Measurements from ENCODE around the gene MRRF. TPM values are rescaled to one million over a fixed set of nuclear protein-coding genes. Genes with fewer than 3 reads are reported as not detected.
A peak's percentile ranks its signal among the peaks of the same experiment; 100 is the strongest.

Gene MRRF
- total RNA-seq, 1 experiment from 2014 or later = 42.3 TPM

DNA sequence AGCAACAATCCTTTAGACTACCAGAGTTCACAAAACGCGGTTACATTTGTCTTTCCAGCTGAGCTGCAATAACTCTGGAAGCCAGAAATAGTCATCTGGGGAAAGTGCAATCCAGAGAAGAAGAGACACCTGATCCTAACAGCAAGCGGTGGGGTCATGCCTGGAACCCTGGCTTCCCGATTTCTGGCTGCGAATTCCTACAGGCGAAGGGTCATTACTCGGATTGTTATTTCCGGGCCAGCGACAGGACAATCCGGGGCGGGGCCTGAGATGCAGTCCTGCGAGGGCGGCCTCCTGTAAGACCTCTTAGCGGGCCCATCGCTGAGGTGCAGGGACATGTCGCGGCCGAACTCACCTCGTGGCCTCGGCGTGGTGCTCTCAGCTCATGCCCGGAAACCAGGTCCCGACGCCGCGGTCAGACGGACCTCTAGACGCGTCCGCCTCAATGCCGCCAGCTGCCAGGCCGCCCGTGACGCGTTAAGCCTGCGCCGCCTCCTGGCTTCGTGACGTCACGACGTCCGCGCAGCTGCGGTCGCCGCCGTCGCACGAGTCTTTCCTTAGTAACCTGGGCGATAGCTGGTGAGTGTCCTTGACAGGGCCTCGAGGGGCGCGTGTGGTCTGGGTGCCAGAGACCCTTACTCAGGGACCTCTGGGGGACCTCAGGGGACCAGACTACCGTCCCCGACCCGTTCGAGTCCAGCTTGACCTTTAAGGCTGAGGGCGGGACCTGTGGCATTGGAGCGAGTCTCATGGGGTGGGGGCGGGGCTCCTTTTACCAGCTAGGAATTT is at the start of gene MRRF, which contains the start of gene RBM18 (continued):
- TF ChIP-seq PRRX2 (CRISPR knock-in tag; IDR thresholded peaks at IDR 0.05) (no peak), MXD4 (CRISPR knock-in tag; IDR thresholded peaks at IDR 0.05; ENCODE audit: borderline replicate concordance) (no peak), RELA (CRISPR knock-in tag; IDR thresholded peaks at IDR 0.05; ENCODE audit: borderline replicate concordance) (peak; percentile 94; the same call in 1 of the 2 replicates), FOXJ3 (CRISPR knock-in tag; IDR thresholded peaks at IDR 0.05; ENCODE audit: borderline replicate concordance) (no peak), SOX15 (CRISPR knock-in tag; IDR thresholded peaks at IDR 0.05) (no peak), MYBL2 (CRISPR knock-in tag; IDR thresholded peaks at IDR 0.05) (peak; percentile 95), SP1 (CRISPR knock-in tag; conservative IDR thresholded peaks at IDR 0.05) (peak; percentile 97), GRHL2 (CRISPR knock-in tag; IDR thresholded peaks at IDR 0.05; ENCODE audit: insufficient replicate concordance, severe bottlenecking) (no peak), ZNF423 (CRISPR knock-in tag; IDR thresholded peaks at IDR 0.05) (no peak), ZNF396 (CRISPR knock-in tag; IDR thresholded peaks at IDR 0.05; ENCODE audit: borderline replicate concordance) (no peak), ELF4 (CRISPR knock-in tag; IDR thresholded peaks at IDR 0.05; ENCODE audit: low read depth) (0 out of 2 replicates have a peak, but pooled peaks have one; percentile 67), ZNF317 (CRISPR knock-in tag; IDR thresholded peaks at IDR 0.05; ENCODE audit: borderline replicate concordance, low read depth) (no peak), ZNF138 (CRISPR knock-in tag; conservative IDR thresholded peaks at IDR 0.05) (0 out of 2 replicates have a peak, but pooled peaks have one; percentile 23), OVOL2 (CRISPR knock-in tag; IDR thresholded peaks at IDR 0.05; ENCODE audit: borderline replicate concordance) (no peak), ETV6 (CRISPR knock-in tag; IDR thresholded peaks at IDR 0.05) (peak; percentile 99)
- TF ChIP-seq, protein P1, sequence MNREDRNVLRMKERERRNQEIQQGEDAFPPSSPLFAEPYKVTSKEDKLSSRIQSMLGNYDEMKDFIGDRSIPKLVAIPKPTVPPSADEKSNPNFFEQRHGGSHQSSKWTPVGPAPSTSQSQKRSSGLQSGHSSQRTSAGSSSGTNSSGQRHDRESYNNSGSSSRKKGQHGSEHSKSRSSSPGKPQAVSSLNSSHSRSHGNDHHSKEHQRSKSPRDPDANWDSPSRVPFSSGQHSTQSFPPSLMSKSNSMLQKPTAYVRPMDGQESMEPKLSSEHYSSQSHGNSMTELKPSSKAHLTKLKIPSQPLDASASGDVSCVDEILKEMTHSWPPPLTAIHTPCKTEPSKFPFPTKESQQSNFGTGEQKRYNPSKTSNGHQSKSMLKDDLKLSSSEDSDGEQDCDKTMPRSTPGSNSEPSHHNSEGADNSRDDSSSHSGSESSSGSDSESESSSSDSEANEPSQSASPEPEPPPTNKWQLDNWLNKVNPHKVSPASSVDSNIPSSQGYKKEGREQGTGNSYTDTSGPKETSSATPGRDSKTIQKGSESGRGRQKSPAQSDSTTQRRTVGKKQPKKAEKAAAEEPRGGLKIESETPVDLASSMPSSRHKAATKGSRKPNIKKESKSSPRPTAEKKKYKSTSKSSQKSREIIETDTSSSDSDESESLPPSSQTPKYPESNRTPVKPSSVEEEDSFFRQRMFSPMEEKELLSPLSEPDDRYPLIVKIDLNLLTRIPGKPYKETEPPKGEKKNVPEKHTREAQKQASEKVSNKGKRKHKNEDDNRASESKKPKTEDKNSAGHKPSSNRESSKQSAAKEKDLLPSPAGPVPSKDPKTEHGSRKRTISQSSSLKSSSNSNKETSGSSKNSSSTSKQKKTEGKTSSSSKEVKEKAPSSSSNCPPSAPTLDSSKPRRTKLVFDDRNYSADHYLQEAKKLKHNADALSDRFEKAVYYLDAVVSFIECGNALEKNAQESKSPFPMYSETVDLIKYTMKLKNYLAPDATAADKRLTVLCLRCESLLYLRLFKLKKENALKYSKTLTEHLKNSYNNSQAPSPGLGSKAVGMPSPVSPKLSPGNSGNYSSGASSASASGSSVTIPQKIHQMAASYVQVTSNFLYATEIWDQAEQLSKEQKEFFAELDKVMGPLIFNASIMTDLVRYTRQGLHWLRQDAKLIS (CRISPR knock-in tag; IDR thresholded peaks at IDR 0.05; ENCODE audit: borderline replicate concordance) = no peak
- TF ChIP-seq, protein P2, sequence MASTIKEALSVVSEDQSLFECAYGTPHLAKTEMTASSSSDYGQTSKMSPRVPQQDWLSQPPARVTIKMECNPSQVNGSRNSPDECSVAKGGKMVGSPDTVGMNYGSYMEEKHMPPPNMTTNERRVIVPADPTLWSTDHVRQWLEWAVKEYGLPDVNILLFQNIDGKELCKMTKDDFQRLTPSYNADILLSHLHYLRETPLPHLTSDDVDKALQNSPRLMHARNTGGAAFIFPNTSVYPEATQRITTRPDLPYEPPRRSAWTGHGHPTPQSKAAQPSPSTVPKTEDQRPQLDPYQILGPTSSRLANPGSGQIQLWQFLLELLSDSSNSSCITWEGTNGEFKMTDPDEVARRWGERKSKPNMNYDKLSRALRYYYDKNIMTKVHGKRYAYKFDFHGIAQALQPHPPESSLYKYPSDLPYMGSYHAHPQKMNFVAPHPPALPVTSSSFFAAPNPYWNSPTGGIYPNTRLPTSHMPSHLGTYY (CRISPR knock-in tag; IDR thresholded peaks at IDR 0.05) = no peak
- TF ChIP-seq, protein P3, sequence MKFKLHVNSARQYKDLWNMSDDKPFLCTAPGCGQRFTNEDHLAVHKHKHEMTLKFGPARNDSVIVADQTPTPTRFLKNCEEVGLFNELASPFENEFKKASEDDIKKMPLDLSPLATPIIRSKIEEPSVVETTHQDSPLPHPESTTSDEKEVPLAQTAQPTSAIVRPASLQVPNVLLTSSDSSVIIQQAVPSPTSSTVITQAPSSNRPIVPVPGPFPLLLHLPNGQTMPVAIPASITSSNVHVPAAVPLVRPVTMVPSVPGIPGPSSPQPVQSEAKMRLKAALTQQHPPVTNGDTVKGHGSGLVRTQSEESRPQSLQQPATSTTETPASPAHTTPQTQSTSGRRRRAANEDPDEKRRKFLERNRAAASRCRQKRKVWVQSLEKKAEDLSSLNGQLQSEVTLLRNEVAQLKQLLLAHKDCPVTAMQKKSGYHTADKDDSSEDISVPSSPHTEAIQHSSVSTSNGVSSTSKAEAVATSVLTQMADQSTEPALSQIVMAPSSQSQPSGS (CRISPR knock-in tag; IDR thresholded peaks at IDR 0.05; ENCODE audit: borderline replicate concordance, low read depth) = peak; percentile 92
- TF ChIP-seq, protein P4, sequence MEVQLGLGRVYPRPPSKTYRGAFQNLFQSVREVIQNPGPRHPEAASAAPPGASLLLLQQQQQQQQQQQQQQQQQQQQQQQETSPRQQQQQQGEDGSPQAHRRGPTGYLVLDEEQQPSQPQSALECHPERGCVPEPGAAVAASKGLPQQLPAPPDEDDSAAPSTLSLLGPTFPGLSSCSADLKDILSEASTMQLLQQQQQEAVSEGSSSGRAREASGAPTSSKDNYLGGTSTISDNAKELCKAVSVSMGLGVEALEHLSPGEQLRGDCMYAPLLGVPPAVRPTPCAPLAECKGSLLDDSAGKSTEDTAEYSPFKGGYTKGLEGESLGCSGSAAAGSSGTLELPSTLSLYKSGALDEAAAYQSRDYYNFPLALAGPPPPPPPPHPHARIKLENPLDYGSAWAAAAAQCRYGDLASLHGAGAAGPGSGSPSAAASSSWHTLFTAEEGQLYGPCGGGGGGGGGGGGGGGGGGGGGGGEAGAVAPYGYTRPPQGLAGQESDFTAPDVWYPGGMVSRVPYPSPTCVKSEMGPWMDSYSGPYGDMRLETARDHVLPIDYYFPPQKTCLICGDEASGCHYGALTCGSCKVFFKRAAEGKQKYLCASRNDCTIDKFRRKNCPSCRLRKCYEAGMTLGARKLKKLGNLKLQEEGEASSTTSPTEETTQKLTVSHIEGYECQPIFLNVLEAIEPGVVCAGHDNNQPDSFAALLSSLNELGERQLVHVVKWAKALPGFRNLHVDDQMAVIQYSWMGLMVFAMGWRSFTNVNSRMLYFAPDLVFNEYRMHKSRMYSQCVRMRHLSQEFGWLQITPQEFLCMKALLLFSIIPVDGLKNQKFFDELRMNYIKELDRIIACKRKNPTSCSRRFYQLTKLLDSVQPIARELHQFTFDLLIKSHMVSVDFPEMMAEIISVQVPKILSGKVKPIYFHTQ (CRISPR knock-in tag; IDR thresholded peaks at IDR 0.05) = no peak
- TF ChIP-seq, protein P5, sequence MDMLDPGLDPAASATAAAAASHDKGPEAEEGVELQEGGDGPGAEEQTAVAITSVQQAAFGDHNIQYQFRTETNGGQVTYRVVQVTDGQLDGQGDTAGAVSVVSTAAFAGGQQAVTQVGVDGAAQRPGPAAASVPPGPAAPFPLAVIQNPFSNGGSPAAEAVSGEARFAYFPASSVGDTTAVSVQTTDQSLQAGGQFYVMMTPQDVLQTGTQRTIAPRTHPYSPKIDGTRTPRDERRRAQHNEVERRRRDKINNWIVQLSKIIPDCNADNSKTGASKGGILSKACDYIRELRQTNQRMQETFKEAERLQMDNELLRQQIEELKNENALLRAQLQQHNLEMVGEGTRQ (CRISPR knock-in tag; IDR thresholded peaks at IDR 0.05) = peak; percentile 74
- TF ChIP-seq, protein P6, sequence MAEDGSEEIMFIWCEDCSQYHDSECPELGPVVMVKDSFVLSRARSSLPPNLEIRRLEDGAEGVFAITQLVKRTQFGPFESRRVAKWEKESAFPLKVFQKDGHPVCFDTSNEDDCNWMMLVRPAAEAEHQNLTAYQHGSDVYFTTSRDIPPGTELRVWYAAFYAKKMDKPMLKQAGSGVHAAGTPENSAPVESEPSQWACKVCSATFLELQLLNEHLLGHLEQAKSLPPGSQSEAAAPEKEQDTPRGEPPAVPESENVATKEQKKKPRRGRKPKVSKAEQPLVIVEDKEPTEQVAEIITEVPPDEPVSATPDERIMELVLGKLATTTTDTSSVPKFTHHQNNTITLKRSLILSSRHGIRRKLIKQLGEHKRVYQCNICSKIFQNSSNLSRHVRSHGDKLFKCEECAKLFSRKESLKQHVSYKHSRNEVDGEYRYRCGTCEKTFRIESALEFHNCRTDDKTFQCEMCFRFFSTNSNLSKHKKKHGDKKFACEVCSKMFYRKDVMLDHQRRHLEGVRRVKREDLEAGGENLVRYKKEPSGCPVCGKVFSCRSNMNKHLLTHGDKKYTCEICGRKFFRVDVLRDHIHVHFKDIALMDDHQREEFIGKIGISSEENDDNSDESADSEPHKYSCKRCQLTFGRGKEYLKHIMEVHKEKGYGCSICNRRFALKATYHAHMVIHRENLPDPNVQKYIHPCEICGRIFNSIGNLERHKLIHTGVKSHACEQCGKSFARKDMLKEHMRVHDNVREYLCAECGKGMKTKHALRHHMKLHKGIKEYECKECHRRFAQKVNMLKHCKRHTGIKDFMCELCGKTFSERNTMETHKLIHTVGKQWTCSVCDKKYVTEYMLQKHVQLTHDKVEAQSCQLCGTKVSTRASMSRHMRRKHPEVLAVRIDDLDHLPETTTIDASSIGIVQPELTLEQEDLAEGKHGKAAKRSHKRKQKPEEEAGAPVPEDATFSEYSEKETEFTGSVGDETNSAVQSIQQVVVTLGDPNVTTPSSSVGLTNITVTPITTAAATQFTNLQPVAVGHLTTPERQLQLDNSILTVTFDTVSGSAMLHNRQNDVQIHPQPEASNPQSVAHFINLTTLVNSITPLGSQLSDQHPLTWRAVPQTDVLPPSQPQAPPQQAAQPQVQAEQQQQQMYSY (CRISPR knock-in tag; IDR thresholded peaks at IDR 0.05) = peak; percentile 68; the same call in 1 of the 2 replicates
- TF ChIP-seq, protein P7, sequence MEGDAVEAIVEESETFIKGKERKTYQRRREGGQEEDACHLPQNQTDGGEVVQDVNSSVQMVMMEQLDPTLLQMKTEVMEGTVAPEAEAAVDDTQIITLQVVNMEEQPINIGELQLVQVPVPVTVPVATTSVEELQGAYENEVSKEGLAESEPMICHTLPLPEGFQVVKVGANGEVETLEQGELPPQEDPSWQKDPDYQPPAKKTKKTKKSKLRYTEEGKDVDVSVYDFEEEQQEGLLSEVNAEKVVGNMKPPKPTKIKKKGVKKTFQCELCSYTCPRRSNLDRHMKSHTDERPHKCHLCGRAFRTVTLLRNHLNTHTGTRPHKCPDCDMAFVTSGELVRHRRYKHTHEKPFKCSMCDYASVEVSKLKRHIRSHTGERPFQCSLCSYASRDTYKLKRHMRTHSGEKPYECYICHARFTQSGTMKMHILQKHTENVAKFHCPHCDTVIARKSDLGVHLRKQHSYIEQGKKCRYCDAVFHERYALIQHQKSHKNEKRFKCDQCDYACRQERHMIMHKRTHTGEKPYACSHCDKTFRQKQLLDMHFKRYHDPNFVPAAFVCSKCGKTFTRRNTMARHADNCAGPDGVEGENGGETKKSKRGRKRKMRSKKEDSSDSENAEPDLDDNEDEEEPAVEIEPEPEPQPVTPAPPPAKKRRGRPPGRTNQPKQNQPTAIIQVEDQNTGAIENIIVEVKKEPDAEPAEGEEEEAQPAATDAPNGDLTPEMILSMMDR (IDR thresholded peaks at IDR 0.05) = no peak
